HCT116 (cell line): ENCODE measurements around the gene OR51B5. TPM values are rescaled to one million over a fixed set of nuclear protein-coding genes. Genes with fewer than 3 reads are reported as not detected.

Source experiments
- ATAC-seq: fragments of 200-7000 bp; cut with Tn5 transposase; 2 replicates; pipeline ENCODE4 v1.9.1; 2020; ENCODE audit warnings: mild to moderate bottlenecking, moderate library complexity
- BruUV-seq: library from RNA; stranded (reverse); fragments of 400-500 nt; replicated peaks from 2 replicates; lab custom pipeline; 2021; lab: Mats Ljungman, UMichigan
- CTCF ChIA-PET: fragments of 300-600 bp; sonication (Branson Sonifier 250); formaldehyde crosslinking; loops from one replicate; lab custom pipeline; 2021; ENCODE audit warnings: antibody characterized with exemption; lab: Charles Lee
- POLR2A ChIA-PET: fragments of 300-600, 350-600 bp; sonication (Branson Sonifier 250); formaldehyde crosslinking; loops from one replicate; lab custom pipeline; 2021; ENCODE audit warnings: antibody characterized with exemption; lab: Charles Lee
- RAD21 ChIA-PET, 2 experiments: fragments of 300-600 bp; sonication (Branson Sonifier 250); formaldehyde crosslinking; loops; one replicate each; lab custom pipeline; 2023; ENCODE audit warnings: low total read pairs in 2 of 2; ENCODE audit not compliant: uncharacterized antibody in 2 of 2, unreplicated experiment in 2 of 2, low non-redundant PET in 1 of 2; lab: Charles Lee
- DNase-seq: peaks from one replicate; pipeline ENCODE4 v3.0.0-alpha.2; 2010; ENCODE audit warnings: low read depth, low spot score
- H2AFZ ChIP-seq: fragments of 200-600 bp; shearing (Covaris generic), sonication (generic); 2 replicates; pipeline ENCODE4 v1.6.1; 2017; ENCODE audit warnings: low read depth, mixed run types, mixed read lengths, antibody characterized with exemption, low read length; ENCODE audit not compliant: poor library complexity, severe bottlenecking
- H3K27ac ChIP-seq: 2 replicates; pipeline ENCODE4 v1.5.1; 2012; ENCODE audit warnings: low read depth, low read length
- H3K27me3 ChIP-seq: fragments of 200-600 bp; sonication (generic); 2 replicates; pipeline ENCODE4 v1.6.1; 2016; ENCODE audit warnings: mixed run types, low read length, mixed read lengths; ENCODE audit not compliant: insufficient read depth
- H3K36me3 ChIP-seq, 2 experiments: fragments of 200-500 bp in 1 of 2; fragments of 200-600 bp in 1 of 2; sonication (Bioruptor generic) in 1 of 2; sonication (generic) in 1 of 2; 2 replicates each; pipeline versions ENCODE4 v1.5.1 to v1.6.1; 2014 to 2016; ENCODE audit warnings: low read length in 2 of 2, inconsistent platforms in 1 of 2, mixed read lengths in 1 of 2, mixed run types in 1 of 2; ENCODE audit not compliant: insufficient read depth in 2 of 2, control insufficient read depth in 1 of 2
- H3K4me1 ChIP-seq, 2 experiments: fragments of 200-600 bp in 1 of 2; sonication (generic) in 1 of 2; 2 replicates each; pipeline versions ENCODE4 v1.5.1 to v1.6.1; 2012 to 2017; ENCODE audit warnings: low read length in 2 of 2, inconsistent platforms in 1 of 2, mild to moderate bottlenecking in 1 of 2, mixed read lengths in 1 of 2, mixed run types in 1 of 2, moderate library complexity in 1 of 2; ENCODE audit not compliant: insufficient read depth in 2 of 2, control insufficient read depth in 1 of 2
- H3K4me2 ChIP-seq: fragments of 200-600 bp; sonication (generic); 2 replicates; pipeline ENCODE4 v1.6.1; 2017; ENCODE audit warnings: mixed run types, low read length, mixed read lengths
- H3K4me3 ChIP-seq, 2 experiments: fragments of 200-600 bp in 1 of 2; sonication (generic) in 1 of 2; replicated peaks in 1 of 2; 2 replicates each; pipeline ENCODE4 v1.5.1; 2011 to 2016; ENCODE audit warnings: low read length in 2 of 2, control low read depth in 1 of 2, low read depth in 1 of 2, mild to moderate bottlenecking in 1 of 2, mixed read lengths in 1 of 2, mixed run types in 1 of 2
- H3K79me2 ChIP-seq: fragments of 200-600 bp; sonication (generic); 2 replicates; pipeline ENCODE4 v1.6.1; 2017; ENCODE audit warnings: mild to moderate bottlenecking, mixed run types, low read length, moderate library complexity, mixed read lengths; ENCODE audit not compliant: insufficient read depth
- H3K9ac ChIP-seq: fragments of 200-600 bp; sonication (generic); 2 replicates; pipeline ENCODE4 v1.6.1; 2016; ENCODE audit warnings: low read length, mixed read lengths
- H3K9me2 ChIP-seq: fragments of 200-600 bp; sonication (generic), shearing (Covaris generic); 2 replicates; pipeline ENCODE4 v1.6.1; 2017; ENCODE audit warnings: mixed run types, mild to moderate bottlenecking, moderate library complexity; ENCODE audit not compliant: insufficient read depth
- H3K9me3 ChIP-seq, 2 experiments: fragments of 200-500 bp in 1 of 2; fragments of 200-600 bp in 1 of 2; sonication (Bioruptor generic) in 1 of 2; sonication (generic) in 1 of 2; 2 replicates each; pipeline ENCODE4 v1.6.1; 2014 to 2017; ENCODE audit warnings: low read length in 2 of 2, mixed read lengths in 2 of 2, inconsistent platforms in 1 of 2, low read depth in 1 of 2, mild to moderate bottlenecking in 1 of 2, mixed run types in 1 of 2, moderate library complexity in 1 of 2; ENCODE audit not compliant: control insufficient read depth in 1 of 2, insufficient read depth in 1 of 2
- H4K20me1 ChIP-seq: fragments of 200-600 bp; sonication (generic), shearing (Covaris generic); 2 replicates; pipeline ENCODE4 v1.6.1; 2017; ENCODE audit warnings: mixed run types, mild to moderate bottlenecking, moderate library complexity; ENCODE audit not compliant: insufficient read depth
- CEBPB ChIP-seq: IDR thresholded peaks from 2 replicates; pipeline ENCODE4 v1.6.1; 2012; ENCODE audit warnings: low read depth
- POLR2A ChIP-seq: IDR thresholded peaks from 2 replicates; pipeline ENCODE4 v1.7.0; 2011; ENCODE audit warnings: borderline replicate concordance; ENCODE audit not compliant: insufficient read depth, insufficient read length; ENCODE audit errors: extremely low read depth
- POLR2AphosphoS5 ChIP-seq: IDR thresholded peaks from 2 replicates; pipeline ENCODE4 v1.6.1; 2011; ENCODE audit warnings: mild to moderate bottlenecking, low read depth, low read length, moderate library complexity
- SP1 ChIP-seq: IDR thresholded peaks from 2 replicates; pipeline ENCODE4 v1.6.1; 2012; ENCODE audit warnings: low read depth
- intact Hi-C: fragments of 100-400 bp; cut with micrococcal nuclease; formaldehyde crosslinking; loops from 2 replicates; pipeline ENCODE4 v1.10.0; 2022
- total RNA-seq: library from RNA; stranded (reverse); gene quantifications from one replicate; pipeline ENCODE4 v1.2.1, GENCODE V29; 2021; ENCODE audit not compliant: unreplicated experiment
- TF ChIP-seq, protein P1 (sequence below): IDR thresholded peaks from 2 replicates; pipeline ENCODE4 v1.6.1; 2012; ENCODE audit warnings: low read depth
- TF ChIP-seq, protein P2 (sequence below), 3 experiments: fragments of 200-600 bp in 1 of 3; sonication (generic) in 1 of 3; IDR thresholded peaks in 2 of 3; conservative IDR thresholded peaks in 1 of 3; 2 replicates each; pipeline ENCODE4 v1.5.1; 2012 to 2017; ENCODE audit warnings: low read depth in 2 of 3, low read length in 2 of 3, antibody characterized with exemption in 1 of 3, borderline replicate concordance in 1 of 3, control low read depth in 1 of 3, mild to moderate bottlenecking in 1 of 3, mixed read lengths in 1 of 3, mixed run types in 1 of 3, moderate library complexity in 1 of 3; ENCODE audit not compliant: insufficient read depth in 1 of 3

Gene OR51B5
- total RNA-seq, 1 experiment from 2014 or later, result 140 TPM

GRCh38 chr11:5336331-5336730 lies 7.0 kb downstream of the OR51B5 start:
- DNase-seq (no peak), ATAC-seq (0 out of 2 replicates have a peak, but pooled peaks have one; percentile 9)
- BruUV-seq, result no TSS peak
- TF ChIP-seq POLR2AphosphoS5, result peak; percentile 23; the same call in 1 of the 2 replicates
- no peak for TF ChIP-seq POLR2A
- TF ChIP-seq, protein P1, sequence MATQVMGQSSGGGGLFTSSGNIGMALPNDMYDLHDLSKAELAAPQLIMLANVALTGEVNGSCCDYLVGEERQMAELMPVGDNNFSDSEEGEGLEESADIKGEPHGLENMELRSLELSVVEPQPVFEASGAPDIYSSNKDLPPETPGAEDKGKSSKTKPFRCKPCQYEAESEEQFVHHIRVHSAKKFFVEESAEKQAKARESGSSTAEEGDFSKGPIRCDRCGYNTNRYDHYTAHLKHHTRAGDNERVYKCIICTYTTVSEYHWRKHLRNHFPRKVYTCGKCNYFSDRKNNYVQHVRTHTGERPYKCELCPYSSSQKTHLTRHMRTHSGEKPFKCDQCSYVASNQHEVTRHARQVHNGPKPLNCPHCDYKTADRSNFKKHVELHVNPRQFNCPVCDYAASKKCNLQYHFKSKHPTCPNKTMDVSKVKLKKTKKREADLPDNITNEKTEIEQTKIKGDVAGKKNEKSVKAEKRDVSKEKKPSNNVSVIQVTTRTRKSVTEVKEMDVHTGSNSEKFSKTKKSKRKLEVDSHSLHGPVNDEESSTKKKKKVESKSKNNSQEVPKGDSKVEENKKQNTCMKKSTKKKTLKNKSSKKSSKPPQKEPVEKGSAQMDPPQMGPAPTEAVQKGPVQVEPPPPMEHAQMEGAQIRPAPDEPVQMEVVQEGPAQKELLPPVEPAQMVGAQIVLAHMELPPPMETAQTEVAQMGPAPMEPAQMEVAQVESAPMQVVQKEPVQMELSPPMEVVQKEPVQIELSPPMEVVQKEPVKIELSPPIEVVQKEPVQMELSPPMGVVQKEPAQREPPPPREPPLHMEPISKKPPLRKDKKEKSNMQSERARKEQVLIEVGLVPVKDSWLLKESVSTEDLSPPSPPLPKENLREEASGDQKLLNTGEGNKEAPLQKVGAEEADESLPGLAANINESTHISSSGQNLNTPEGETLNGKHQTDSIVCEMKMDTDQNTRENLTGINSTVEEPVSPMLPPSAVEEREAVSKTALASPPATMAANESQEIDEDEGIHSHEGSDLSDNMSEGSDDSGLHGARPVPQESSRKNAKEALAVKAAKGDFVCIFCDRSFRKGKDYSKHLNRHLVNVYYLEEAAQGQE, result no peak
- no peak for TF ChIP-seq CEBPB
- no peak for TF ChIP-seq SP1
- TF ChIP-seq, protein P2, sequence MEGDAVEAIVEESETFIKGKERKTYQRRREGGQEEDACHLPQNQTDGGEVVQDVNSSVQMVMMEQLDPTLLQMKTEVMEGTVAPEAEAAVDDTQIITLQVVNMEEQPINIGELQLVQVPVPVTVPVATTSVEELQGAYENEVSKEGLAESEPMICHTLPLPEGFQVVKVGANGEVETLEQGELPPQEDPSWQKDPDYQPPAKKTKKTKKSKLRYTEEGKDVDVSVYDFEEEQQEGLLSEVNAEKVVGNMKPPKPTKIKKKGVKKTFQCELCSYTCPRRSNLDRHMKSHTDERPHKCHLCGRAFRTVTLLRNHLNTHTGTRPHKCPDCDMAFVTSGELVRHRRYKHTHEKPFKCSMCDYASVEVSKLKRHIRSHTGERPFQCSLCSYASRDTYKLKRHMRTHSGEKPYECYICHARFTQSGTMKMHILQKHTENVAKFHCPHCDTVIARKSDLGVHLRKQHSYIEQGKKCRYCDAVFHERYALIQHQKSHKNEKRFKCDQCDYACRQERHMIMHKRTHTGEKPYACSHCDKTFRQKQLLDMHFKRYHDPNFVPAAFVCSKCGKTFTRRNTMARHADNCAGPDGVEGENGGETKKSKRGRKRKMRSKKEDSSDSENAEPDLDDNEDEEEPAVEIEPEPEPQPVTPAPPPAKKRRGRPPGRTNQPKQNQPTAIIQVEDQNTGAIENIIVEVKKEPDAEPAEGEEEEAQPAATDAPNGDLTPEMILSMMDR (IDR thresholded peaks at IDR 0.05 in 2 of 3, conservative IDR thresholded peaks at IDR 0.05 in 1 of 3; ENCODE audit: borderline replicate concordance in 1 of 3, insufficient read depth in 1 of 3, low read depth in 2 of 3, low read length in 2 of 3), result no peak
- Histone ChIP-seq H3K79me2 (peaks cover 15% of the 10 kb centered on the region; the same call in 1 of the 2 replicates), H3K9me2 (no peaks in the 10 kb centered on the region), H3K9ac (no peak overlapping the region), H3K9me3 (no peaks in the 10 kb centered on the region), H3K27me3 (no peaks in the 10 kb centered on the region), H2AFZ (no peak overlapping the region), H3K4me1 (0 out of 4 replicates have a peak, but pooled peaks cover 0 to 3% of the 10 kb centered on the region in 2 experiments), H4K20me1 (peaks cover 8% of the 10 kb centered on the region; the same call in 1 of the 2 replicates), H3K36me3 (peaks cover 5 to 26% of the 10 kb centered on the region in 2 experiments; a peak in 3 of 4 replicates), H3K4me3 (no peak overlapping the region), H3K27ac (no peak overlapping the region), H3K4me2 (no peak overlapping the region)
- ChIA-PET RAD21 (no interaction called here), CTCF (no interaction called here), POLR2A (no interaction called here)
- intact Hi-C loops, result no loop called here
